ENCODE measurements around the gene PGLYRP4.
"Not testable (repeated sequence)": the region's sequence is repeated elsewhere in the genome, so short reads cannot be mapped to it uniquely, and the experiment has no call there.

The PGLYRP4 gene

GRCh38 chr1:153337980-153338853, 10.4 kb downstream of the PGLYRP4 start:
- H3K4me1 ChIP-seq (ENCODE audit: control insufficient read depth, insufficient read depth, low read length, poor library complexity, severe bottlenecking) = peaks cover 8% of the 10 kb centered on the region
- no peaks in the 10 kb centered on the region for H3K9me3 ChIP-seq (ENCODE audit: control insufficient read depth, low read length)
- 79 to 83% methylated on average over 5 to 8 of the region's 8 CpGs for WGBS, 2 experiments (ENCODE audit: insufficient coverage in 2 of 2)
- H3K36me3 ChIP-seq (ENCODE audit: control insufficient read depth, insufficient read depth, low read length) = no peaks in the 10 kb centered on the region
- H3K27ac ChIP-seq (ENCODE audit: low read depth, low read length, severe bottlenecking) = no peak overlapping the region
- H3K4me3 ChIP-seq (ENCODE audit: extremely low read depth, insufficient read depth, low read length, poor library complexity, severe bottlenecking) = no peak overlapping the region

GRCh38 chr1:153336650-153337049, 12.0 kb downstream of the PGLYRP4 start:
- Histone ChIP-seq H3K4me3 (ENCODE audit: extremely low read depth, insufficient read depth, low read length, poor library complexity, severe bottlenecking) (no peak overlapping the region), H3K9me3 (ENCODE audit: control insufficient read depth, low read length) (no peaks in the 10 kb centered on the region), H3K36me3 (ENCODE audit: control insufficient read depth, insufficient read depth, low read length) (no peaks in the 10 kb centered on the region), H3K4me1 (ENCODE audit: control insufficient read depth, insufficient read depth, low read length, poor library complexity, severe bottlenecking) (no peaks in the 10 kb centered on the region), H3K27ac (ENCODE audit: low read depth, low read length, severe bottlenecking) (no peak overlapping the region)

GRCh38 chr1:153333902-153334301, 14.7 kb downstream of the PGLYRP4 start:
- Histone ChIP-seq H3K9me3 (ENCODE audit: control insufficient read depth, low read length) (no peaks in the 10 kb centered on the region), H3K36me3 (ENCODE audit: control insufficient read depth, insufficient read depth, low read length) (no peaks in the 10 kb centered on the region), H3K4me1 (ENCODE audit: control insufficient read depth, insufficient read depth, low read length, poor library complexity, severe bottlenecking) (no peaks in the 10 kb centered on the region), H3K27ac (ENCODE audit: low read depth, low read length, severe bottlenecking) (no peak overlapping the region), H3K4me3 (ENCODE audit: extremely low read depth, insufficient read depth, low read length, poor library complexity, severe bottlenecking) (no peak overlapping the region)
- WGBS, 2 experiments (ENCODE audit: insufficient coverage in 2 of 2) = no CpG with 5 or more reads among the region's 1 CpG

- Histone ChIP-seq H3K4me1 (ENCODE audit: control insufficient read depth, insufficient read depth, low read length, poor library complexity, severe bottlenecking) (no peaks in the 10 kb centered on the region), H3K4me3 (ENCODE audit: extremely low read depth, insufficient read depth, low read length, poor library complexity, severe bottlenecking) (no peak overlapping the region), H3K36me3 (ENCODE audit: control insufficient read depth, insufficient read depth, low read length) (no peaks in the 10 kb centered on the region), H3K27ac (ENCODE audit: low read depth, low read length, severe bottlenecking) (no peak overlapping the region), H3K9me3 (ENCODE audit: control insufficient read depth, low read length) (peaks cover 12% of the 10 kb centered on the region)
These were observed 23.7 kb downstream of the PGLYRP4 start for GRCh38 chr1:153324912-153325311.

- Histone ChIP-seq H3K9me3 (ENCODE audit: control insufficient read depth, low read length) (peaks cover 12% of the 10 kb centered on the region), H3K36me3 (ENCODE audit: control insufficient read depth, insufficient read depth, low read length) (no peaks in the 10 kb centered on the region), H3K4me1 (ENCODE audit: control insufficient read depth, insufficient read depth, low read length, poor library complexity, severe bottlenecking) (no peaks in the 10 kb centered on the region), H3K4me3 (ENCODE audit: extremely low read depth, insufficient read depth, low read length, poor library complexity, severe bottlenecking) (no peak overlapping the region), H3K27ac (ENCODE audit: low read depth, low read length, severe bottlenecking) (no peak overlapping the region)
- no CpG with 5 or more reads among the region's 1 CpG for WGBS, 2 experiments (ENCODE audit: insufficient coverage in 2 of 2)
These were observed 26.1 kb downstream of the PGLYRP4 start for GRCh38 chr1:153322568-153322967.

- not testable (repeated sequence) for H3K4me1 ChIP-seq (ENCODE audit: control insufficient read depth, insufficient read depth, low read length, poor library complexity, severe bottlenecking); H3K4me3 ChIP-seq (ENCODE audit: extremely low read depth, insufficient read depth, low read length, poor library complexity, severe bottlenecking); H3K36me3 ChIP-seq (ENCODE audit: control insufficient read depth, insufficient read depth, low read length); H3K27ac ChIP-seq (ENCODE audit: low read depth, low read length, severe bottlenecking)
- 80 to 83% methylated on average over 6 of the region's 7 CpGs for WGBS, 2 experiments (ENCODE audit: insufficient coverage in 2 of 2)
- peaks cover 12% of the 10 kb centered on the region for H3K9me3 ChIP-seq (ENCODE audit: control insufficient read depth, low read length)
These were observed 30.5 kb downstream of the PGLYRP4 start for GRCh38 chr1:153318145-153318544.

- H3K4me3 ChIP-seq (ENCODE audit: extremely low read depth, insufficient read depth, low read length, poor library complexity, severe bottlenecking); H3K27ac ChIP-seq (ENCODE audit: low read depth, low read length, severe bottlenecking); H3K9me3 ChIP-seq (ENCODE audit: control insufficient read depth, low read length); H3K4me1 ChIP-seq (ENCODE audit: control insufficient read depth, insufficient read depth, low read length, poor library complexity, severe bottlenecking); H3K36me3 ChIP-seq (ENCODE audit: control insufficient read depth, insufficient read depth, low read length): not testable (repeated sequence)
These were observed 32.6 kb downstream of the PGLYRP4 start for GRCh38 chr1:153316013-153316412.

GRCh38 chr1:153314388-153314787, 34.3 kb downstream of the PGLYRP4 start:
- H3K36me3 ChIP-seq (ENCODE audit: control insufficient read depth, insufficient read depth, low read length); H3K4me1 ChIP-seq (ENCODE audit: control insufficient read depth, insufficient read depth, low read length, poor library complexity, severe bottlenecking); H3K4me3 ChIP-seq (ENCODE audit: extremely low read depth, insufficient read depth, low read length, poor library complexity, severe bottlenecking); H3K9me3 ChIP-seq (ENCODE audit: control insufficient read depth, low read length); H3K27ac ChIP-seq (ENCODE audit: low read depth, low read length, severe bottlenecking): not testable (repeated sequence)

- H3K27ac ChIP-seq (ENCODE audit: low read depth, low read length, severe bottlenecking) = no peak overlapping the region
- no peaks in the 10 kb centered on the region for H3K36me3 ChIP-seq (ENCODE audit: control insufficient read depth, insufficient read depth, low read length)
- no peaks in the 10 kb centered on the region for H3K4me1 ChIP-seq (ENCODE audit: control insufficient read depth, insufficient read depth, low read length, poor library complexity, severe bottlenecking)
- H3K9me3 ChIP-seq (ENCODE audit: control insufficient read depth, low read length) = no peaks in the 10 kb centered on the region
- H3K4me3 ChIP-seq (ENCODE audit: extremely low read depth, insufficient read depth, low read length, poor library complexity, severe bottlenecking) = no peak overlapping the region
- WGBS, 2 experiments (ENCODE audit: insufficient coverage in 2 of 2) = 92 to 95% methylated on average over 2 of the region's 2 CpGs
These were observed 35.4 kb downstream of the PGLYRP4 start for GRCh38 chr1:153313288-153313687.

GRCh38 chr1:153312570-153313186, 36.0 kb downstream of the PGLYRP4 start, which contains the start of gene PGLYRP3:
TSS of gene PGLYRP3 (minus strand) at chr1:153312952. CDS start at chr1:153310665, 2,287 bp downstream.
- 92 to 100% methylated on average over 1 to 4 of the region's 4 CpGs for WGBS, 2 experiments (ENCODE audit: insufficient coverage in 2 of 2)
- H3K4me1 ChIP-seq (ENCODE audit: control insufficient read depth, insufficient read depth, low read length, poor library complexity, severe bottlenecking) = no peaks in the 10 kb centered on the region
- no peaks in the 10 kb centered on the region for H3K36me3 ChIP-seq (ENCODE audit: control insufficient read depth, insufficient read depth, low read length)
- no peak within 1 kb of the TSS for H3K4me3 ChIP-seq (ENCODE audit: extremely low read depth, insufficient read depth, low read length, poor library complexity, severe bottlenecking)
- no peaks in the 10 kb centered on the region for H3K9me3 ChIP-seq (ENCODE audit: control insufficient read depth, low read length)
- no peak within 1 kb of the TSS for H3K27ac ChIP-seq (ENCODE audit: low read depth, low read length, severe bottlenecking)

- Histone ChIP-seq H3K4me1 (ENCODE audit: control insufficient read depth, insufficient read depth, low read length, poor library complexity, severe bottlenecking) (no peaks in the 10 kb centered on the region), H3K4me3 (ENCODE audit: extremely low read depth, insufficient read depth, low read length, poor library complexity, severe bottlenecking) (no peak overlapping the region), H3K27ac (ENCODE audit: low read depth, low read length, severe bottlenecking) (no peak overlapping the region), H3K36me3 (ENCODE audit: control insufficient read depth, insufficient read depth, low read length) (no peaks in the 10 kb centered on the region), H3K9me3 (ENCODE audit: control insufficient read depth, low read length) (no peaks in the 10 kb centered on the region)
- 74 to 81% methylated on average over 4 to 7 of the region's 7 CpGs for WGBS, 2 experiments (ENCODE audit: insufficient coverage in 2 of 2)
These were observed 38.1 kb downstream of the PGLYRP4 start for GRCh38 chr1:153310526-153310925.

Data from mesodermal cell (in vitro differentiated cells).